Left lung (tissue), 10 donors: ENCODE results near the gene GARIN5A. TPM values are rescaled to one million over a fixed set of nuclear protein-coding genes. Genes with fewer than 3 reads are reported as not detected.
A peak's percentile ranks its signal among the peaks of the same experiment; 100 is the strongest.

Source experiments
- ATAC-seq: fragments of 200-7000 bp; cut with Tn5 transposase; one replicate; pipeline ENCODE4 v1.9.1; 2020; ENCODE audit warnings: moderate library complexity
- DNase-seq, 4 donors: peaks; one replicate each; pipeline ENCODE4 v3.0.0-alpha.2; 2013 to 2020
- H3K27ac ChIP-seq, 2 donors: fragments of 200-600 bp; sonication (generic) in 1 of 2; one replicate each; pipeline versions ENCODE4 v1.5.0 to v1.8.0; 2020 to 2021
- H3K27me3 ChIP-seq, 2 donors: fragments of 200-600 bp; sonication (generic) in 1 of 2; one replicate each; pipeline versions ENCODE4 v1.5.0 to v1.8.0; 2020 to 2021
- H3K36me3 ChIP-seq, 2 donors: fragments of 200-600 bp; sonication (generic) in 1 of 2; one replicate each; pipeline versions ENCODE4 v1.5.0 to v1.8.0; 2020 to 2021
- H3K4me1 ChIP-seq, 2 donors: fragments of 200-600 bp; one replicate each; pipeline ENCODE4 v1.8.0; 2021
- H3K4me3 ChIP-seq, 2 donors: fragments of 200-600 bp; sonication (generic) in 1 of 2; one replicate each; pipeline versions ENCODE4 v1.5.0 to v1.8.0; 2020 to 2021; ENCODE audit warnings: mild to moderate bottlenecking in 1 of 2
- H3K9me3 ChIP-seq, 2 donors: fragments of 200-600 bp; sonication (generic) in 1 of 2; one replicate each; pipeline versions ENCODE4 v1.5.0 to v1.8.0; 2020 to 2021
- intact Hi-C, 2 donors: fragments of 100-400 bp; cut with DNase I; formaldehyde crosslinking; loops; one replicate each; pipeline versions ENCODE4 v1.11.2 to v1.14.2; 2022
- polyA plus RNA-seq, 6 donors: library from polyadenylated mRNA; unstranded; fragments of 120-200 nt; gene quantifications; one replicate each; pipeline ENCODE4 v1.2.1, GENCODE V29; 2013; ENCODE audit not compliant: insufficient read length in 6 of 6
- total RNA-seq, 2 donors: library from RNA; stranded (reverse); fragmentation: NEBNext Ultra II Directional; extraction: Animal tissue kit (Norgen Biotek cat#: 25700); gene quantifications; one replicate each; pipeline ENCODE4 v1.2.1, GENCODE V29; 2021
- TF ChIP-seq, protein P1 (sequence below), 2 donors: fragments of 200-600 bp; sonication (generic) in 1 of 2; IDR thresholded peaks; one replicate each; pipeline versions ENCODE4 v1.5.0 to v1.8.0; 2021; ENCODE audit warnings: antibody characterized with exemption in 2 of 2
- donor health status: DM: no; HTN: yes; CAD: no.
- donor health status: DM: no; HTN: no; CAD: no.

The GARIN5A gene
- total and polyA plus RNA-seq, 8 donors = 2.6 to 5.4 (median 3.9) TPM

GRCh38 chr19:50507376-50507775 is 30.7 kb upstream of the GARIN5A start:
- Histone ChIP-seq H3K36me3 (peaks cover 0 to 10% of the 10 kb centered on the region in 2 donors), H3K27me3 (no peaks in the 10 kb centered on the region), H3K9me3 (no peaks in the 10 kb centered on the region), H3K27ac (no peak overlapping the region), H3K4me3 (no peak overlapping the region), H3K4me1 (peaks cover 7 to 9% of the 10 kb centered on the region in 2 donors)
- no peak for ATAC-seq
- TF ChIP-seq, protein P1, sequence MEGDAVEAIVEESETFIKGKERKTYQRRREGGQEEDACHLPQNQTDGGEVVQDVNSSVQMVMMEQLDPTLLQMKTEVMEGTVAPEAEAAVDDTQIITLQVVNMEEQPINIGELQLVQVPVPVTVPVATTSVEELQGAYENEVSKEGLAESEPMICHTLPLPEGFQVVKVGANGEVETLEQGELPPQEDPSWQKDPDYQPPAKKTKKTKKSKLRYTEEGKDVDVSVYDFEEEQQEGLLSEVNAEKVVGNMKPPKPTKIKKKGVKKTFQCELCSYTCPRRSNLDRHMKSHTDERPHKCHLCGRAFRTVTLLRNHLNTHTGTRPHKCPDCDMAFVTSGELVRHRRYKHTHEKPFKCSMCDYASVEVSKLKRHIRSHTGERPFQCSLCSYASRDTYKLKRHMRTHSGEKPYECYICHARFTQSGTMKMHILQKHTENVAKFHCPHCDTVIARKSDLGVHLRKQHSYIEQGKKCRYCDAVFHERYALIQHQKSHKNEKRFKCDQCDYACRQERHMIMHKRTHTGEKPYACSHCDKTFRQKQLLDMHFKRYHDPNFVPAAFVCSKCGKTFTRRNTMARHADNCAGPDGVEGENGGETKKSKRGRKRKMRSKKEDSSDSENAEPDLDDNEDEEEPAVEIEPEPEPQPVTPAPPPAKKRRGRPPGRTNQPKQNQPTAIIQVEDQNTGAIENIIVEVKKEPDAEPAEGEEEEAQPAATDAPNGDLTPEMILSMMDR (IDR thresholded peaks at IDR 0.05) = no peak
- DNase-seq = peak in 1 of 4 donors; percentile 66
- intact Hi-C loops = no loop called here

- Histone ChIP-seq H3K36me3 (peaks cover 0 to 10% of the 10 kb centered on the region in 2 donors), H3K9me3 (no peaks in the 10 kb centered on the region), H3K4me1 (peaks cover 7 to 9% of the 10 kb centered on the region in 2 donors), H3K27ac (no peak overlapping the region), H3K4me3 (no peak overlapping the region), H3K27me3 (no peaks in the 10 kb centered on the region)
- DNase-seq (no peak), ATAC-seq (no peak)
- TF ChIP-seq, protein P1 (IDR thresholded peaks at IDR 0.05) = no peak
- intact Hi-C loops = no loop called here
These were observed 30.1 kb upstream of the GARIN5A start for GRCh38 chr19:50506700-50507099.

DNA sequence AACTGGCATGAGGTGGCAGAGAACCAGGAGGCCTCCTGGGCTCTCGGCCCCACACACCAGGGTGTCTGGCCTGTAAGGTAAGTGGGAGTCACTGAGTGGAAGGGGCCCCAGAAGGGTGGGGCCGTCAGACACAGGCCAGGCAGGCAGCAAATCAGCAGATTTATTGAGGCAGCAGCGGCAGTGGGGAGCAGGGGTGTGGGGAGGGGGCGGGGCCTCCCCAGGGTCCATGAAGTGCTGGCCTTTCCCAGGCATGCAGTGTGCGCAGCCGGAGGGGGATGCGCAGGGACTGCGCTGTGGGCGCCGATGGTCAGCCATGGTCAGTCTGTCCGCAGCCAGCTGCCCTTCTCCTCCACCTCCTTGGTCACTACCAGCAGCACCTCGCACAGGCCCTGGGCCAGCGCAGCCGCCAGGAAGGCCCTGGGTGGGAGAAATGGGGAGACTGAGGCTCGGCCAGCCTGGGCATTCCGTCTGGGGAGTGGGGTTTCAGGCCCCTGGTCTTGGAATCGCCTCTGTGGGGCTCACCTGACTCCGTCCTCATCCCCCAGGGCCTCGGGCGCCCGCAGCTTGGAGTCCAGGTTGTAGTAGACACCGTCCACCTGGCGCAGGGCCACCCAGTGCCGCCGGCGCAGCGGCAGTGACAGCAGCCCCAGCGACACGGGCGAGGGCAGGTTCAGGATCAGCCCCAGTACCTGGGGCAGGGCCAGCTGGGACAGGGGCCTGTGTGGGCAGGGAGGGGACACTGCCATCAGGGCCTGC is 29.4 kb upstream of the GARIN5A start:
- Histone ChIP-seq H3K4me3 (no peak overlapping the region), H3K4me1 (peaks cover 7 to 9% of the 10 kb centered on the region in 2 donors), H3K9me3 (no peaks in the 10 kb centered on the region), H3K27ac (no peak overlapping the region), H3K36me3 (peaks cover 0 to 10% of the 10 kb centered on the region in 2 donors), H3K27me3 (no peaks in the 10 kb centered on the region)
- DNase-seq (peak in 1 of 4 donors; percentile 73), ATAC-seq (no peak)
- intact Hi-C loops = no loop called here
- TF ChIP-seq, protein P1 (IDR thresholded peaks at IDR 0.05) = no peak

- ATAC-seq (peak; percentile 43), DNase-seq (peak in 1 of 4 donors; percentile 70)
- intact Hi-C loops = no loop called here
- no peak overlapping the region for H3K27ac ChIP-seq
- no peaks in the 10 kb centered on the region for H3K9me3 ChIP-seq
- no peak overlapping the region for H3K4me3 ChIP-seq
- peaks cover 0 to 10% of the 10 kb centered on the region in 2 donors for H3K36me3 ChIP-seq
- H3K27me3 ChIP-seq = no peaks in the 10 kb centered on the region
- no peaks in the 10 kb centered on the region for H3K4me1 ChIP-seq
- TF ChIP-seq, protein P1 (IDR thresholded peaks at IDR 0.05) = no peak
These were observed 25.2 kb upstream of the GARIN5A start for GRCh38 chr19:50501568-50502475.

DNA sequence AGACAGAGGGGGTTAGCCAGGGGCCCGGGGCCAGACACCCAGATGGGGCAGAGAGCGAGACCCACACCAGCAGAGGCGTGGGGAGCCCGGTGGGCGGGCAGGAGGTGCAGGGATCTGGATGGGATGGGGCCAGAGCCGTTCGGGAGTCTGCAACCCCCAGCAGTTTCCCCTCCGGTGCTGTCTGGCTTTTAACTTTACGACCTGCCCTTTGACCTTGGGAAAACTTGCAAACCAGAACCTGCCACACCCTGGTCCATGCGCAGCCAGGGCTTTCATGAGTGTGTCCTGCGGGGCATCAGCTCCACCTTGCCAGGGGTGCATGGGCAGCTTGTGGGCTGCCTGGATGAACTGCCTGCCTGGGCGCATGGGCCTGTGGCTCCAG is 24.5 kb upstream of the GARIN5A start:
- Histone ChIP-seq H3K27me3 (no peaks in the 10 kb centered on the region), H3K9me3 (no peaks in the 10 kb centered on the region), H3K4me1 (no peaks in the 10 kb centered on the region), H3K4me3 (no peak overlapping the region), H3K27ac (no peak overlapping the region), H3K36me3 (peaks cover 0 to 8% of the 10 kb centered on the region in 2 donors)
- intact Hi-C loops = no loop called here
- TF ChIP-seq, protein P1 (IDR thresholded peaks at IDR 0.05) = no peak
- peak in 1 of 4 donors; percentile 73 for DNase-seq
- peak; percentile 9 for ATAC-seq
